ENCODE measurements around the gene GGN. TPM values are rescaled to one million over a fixed set of nuclear protein-coding genes. Genes with fewer than 3 reads are reported as not detected.

The GGN gene
- total RNA-seq, 1 donor from 2014 or later = 1.1 TPM

DNA sequence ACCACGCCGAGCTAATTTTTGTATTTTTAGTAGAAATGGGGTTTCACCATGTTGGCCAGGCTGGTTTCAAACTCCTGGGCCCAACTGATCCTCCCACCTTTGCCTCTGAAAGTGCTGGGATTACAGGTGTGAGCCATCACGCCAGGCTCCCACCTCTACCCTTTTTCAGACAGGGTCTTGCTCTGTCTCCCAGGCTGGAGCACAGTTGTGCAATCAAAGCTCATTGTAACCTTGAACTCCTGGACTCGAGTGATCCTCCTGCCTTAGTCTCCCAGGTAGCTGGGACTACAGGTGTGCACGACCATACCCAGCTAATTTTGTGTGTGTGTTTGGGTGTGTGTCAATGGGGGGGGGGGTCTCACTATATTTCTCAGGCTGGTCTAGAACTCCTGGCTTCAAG is 36.4 kb upstream of the GGN start:
- H3K4me3 Mint-ChIP-seq = no peak overlapping the region
- TF ChIP-seq, protein P1, sequence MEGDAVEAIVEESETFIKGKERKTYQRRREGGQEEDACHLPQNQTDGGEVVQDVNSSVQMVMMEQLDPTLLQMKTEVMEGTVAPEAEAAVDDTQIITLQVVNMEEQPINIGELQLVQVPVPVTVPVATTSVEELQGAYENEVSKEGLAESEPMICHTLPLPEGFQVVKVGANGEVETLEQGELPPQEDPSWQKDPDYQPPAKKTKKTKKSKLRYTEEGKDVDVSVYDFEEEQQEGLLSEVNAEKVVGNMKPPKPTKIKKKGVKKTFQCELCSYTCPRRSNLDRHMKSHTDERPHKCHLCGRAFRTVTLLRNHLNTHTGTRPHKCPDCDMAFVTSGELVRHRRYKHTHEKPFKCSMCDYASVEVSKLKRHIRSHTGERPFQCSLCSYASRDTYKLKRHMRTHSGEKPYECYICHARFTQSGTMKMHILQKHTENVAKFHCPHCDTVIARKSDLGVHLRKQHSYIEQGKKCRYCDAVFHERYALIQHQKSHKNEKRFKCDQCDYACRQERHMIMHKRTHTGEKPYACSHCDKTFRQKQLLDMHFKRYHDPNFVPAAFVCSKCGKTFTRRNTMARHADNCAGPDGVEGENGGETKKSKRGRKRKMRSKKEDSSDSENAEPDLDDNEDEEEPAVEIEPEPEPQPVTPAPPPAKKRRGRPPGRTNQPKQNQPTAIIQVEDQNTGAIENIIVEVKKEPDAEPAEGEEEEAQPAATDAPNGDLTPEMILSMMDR (conservative IDR thresholded peaks at IDR 0.05) = no peak

DNA sequence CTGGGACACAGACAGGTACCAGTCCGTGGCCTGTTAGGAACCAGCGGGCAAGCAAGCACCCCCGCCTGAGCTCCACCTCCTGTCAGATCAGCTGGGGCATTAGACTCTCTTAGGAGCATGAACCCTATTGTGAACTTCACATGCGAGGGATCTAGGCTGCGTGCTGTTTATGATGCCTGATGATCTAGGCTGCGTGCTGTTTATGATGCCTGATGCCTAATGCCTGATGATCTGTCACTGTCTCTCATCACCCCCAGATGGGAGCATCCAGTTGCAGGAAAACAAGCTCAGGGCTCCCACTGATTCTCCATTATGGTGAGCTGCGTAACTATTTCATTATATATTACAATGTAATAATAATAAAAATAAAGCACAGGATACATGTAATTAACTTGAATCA is 34.6 kb upstream of the GGN start:
- Mint-ChIP-seq H3K27me3 (peaks cover 30% of the 10 kb centered on the region), H3K9me3 (no peaks in the 10 kb centered on the region), H3K36me3 (no peaks in the 10 kb centered on the region), H3K4me1 (ENCODE audit: unreplicated experiment) (peaks cover 10% of the 10 kb centered on the region), H3K27ac (no peak overlapping the region), H3K4me3 (no peak overlapping the region)
- TF ChIP-seq, protein P1 (conservative IDR thresholded peaks at IDR 0.05) = no peak
- no peak for DNase-seq (ENCODE audit: extremely low spot score, unreplicated experiment)

More for the DNA sequence above, 36.4 kb upstream of the GGN start:
- no peak for DNase-seq (ENCODE audit: extremely low spot score, unreplicated experiment)
- H3K27me3 Mint-ChIP-seq = peaks cover 19% of the 10 kb centered on the region
- H3K27ac Mint-ChIP-seq = no peak overlapping the region
- no peaks in the 10 kb centered on the region for H3K36me3 Mint-ChIP-seq
- H3K9me3 Mint-ChIP-seq = no peaks in the 10 kb centered on the region
- H3K4me1 Mint-ChIP-seq (ENCODE audit: unreplicated experiment) = peaks cover 4% of the 10 kb centered on the region

DNA sequence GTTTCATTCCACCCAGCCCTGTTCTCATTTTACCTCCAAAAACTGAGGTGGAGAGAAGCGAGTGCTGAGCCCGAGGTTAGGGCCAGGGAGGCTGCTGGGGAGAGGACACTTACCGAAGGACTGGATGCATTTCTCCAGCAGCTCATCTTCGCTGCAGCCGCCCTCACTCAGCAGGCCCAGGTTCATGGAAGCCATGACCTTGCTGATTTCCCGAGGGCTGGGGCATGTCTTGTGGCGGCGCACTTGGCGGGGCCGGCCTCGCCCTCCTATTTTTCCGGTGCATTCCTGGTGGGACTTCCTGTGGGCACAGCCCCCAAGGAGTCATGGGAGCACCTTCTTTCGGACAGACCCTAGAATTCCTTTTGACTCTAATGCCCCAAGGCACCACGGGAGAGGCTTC is 34.0 kb upstream of the GGN start:
- peaks cover 16% of the 10 kb centered on the region for H3K4me1 Mint-ChIP-seq (ENCODE audit: unreplicated experiment)
- H3K4me3 Mint-ChIP-seq = no peak overlapping the region

DNA sequence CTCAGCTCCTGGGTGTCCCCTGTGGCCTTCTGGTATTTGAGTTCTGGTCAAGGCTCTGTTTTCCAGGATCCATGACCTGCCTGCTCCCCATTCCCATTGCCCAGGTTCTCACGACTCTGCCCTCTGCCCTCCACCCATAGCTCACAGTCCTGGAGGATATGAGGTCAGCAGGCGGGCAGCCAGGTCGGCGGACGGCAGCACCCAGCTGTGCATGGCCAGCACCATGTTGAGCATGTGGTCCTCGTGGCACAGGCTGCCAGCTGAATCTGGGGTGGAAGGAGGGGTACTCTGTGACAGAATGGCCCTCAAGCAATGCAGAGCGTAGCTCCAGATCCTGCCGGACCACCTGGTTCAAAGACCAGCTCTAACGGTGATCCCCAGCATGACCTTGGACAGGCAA is 33.1 kb upstream of the GGN start:
- Mint-ChIP-seq H3K27ac (no peak overlapping the region), H3K4me3 (no peak overlapping the region)
- TF ChIP-seq, protein P1 (conservative IDR thresholded peaks at IDR 0.05) = no peak

More for the DNA sequence above, 34.0 kb upstream of the GGN start:
- Mint-ChIP-seq H3K27ac (no peak overlapping the region), H3K27me3 (peaks cover 36% of the 10 kb centered on the region), H3K36me3 (no peaks in the 10 kb centered on the region), H3K9me3 (no peaks in the 10 kb centered on the region)
- no peak for DNase-seq (ENCODE audit: extremely low spot score, unreplicated experiment)
- TF ChIP-seq, protein P1 (conservative IDR thresholded peaks at IDR 0.05) = no peak

DNA sequence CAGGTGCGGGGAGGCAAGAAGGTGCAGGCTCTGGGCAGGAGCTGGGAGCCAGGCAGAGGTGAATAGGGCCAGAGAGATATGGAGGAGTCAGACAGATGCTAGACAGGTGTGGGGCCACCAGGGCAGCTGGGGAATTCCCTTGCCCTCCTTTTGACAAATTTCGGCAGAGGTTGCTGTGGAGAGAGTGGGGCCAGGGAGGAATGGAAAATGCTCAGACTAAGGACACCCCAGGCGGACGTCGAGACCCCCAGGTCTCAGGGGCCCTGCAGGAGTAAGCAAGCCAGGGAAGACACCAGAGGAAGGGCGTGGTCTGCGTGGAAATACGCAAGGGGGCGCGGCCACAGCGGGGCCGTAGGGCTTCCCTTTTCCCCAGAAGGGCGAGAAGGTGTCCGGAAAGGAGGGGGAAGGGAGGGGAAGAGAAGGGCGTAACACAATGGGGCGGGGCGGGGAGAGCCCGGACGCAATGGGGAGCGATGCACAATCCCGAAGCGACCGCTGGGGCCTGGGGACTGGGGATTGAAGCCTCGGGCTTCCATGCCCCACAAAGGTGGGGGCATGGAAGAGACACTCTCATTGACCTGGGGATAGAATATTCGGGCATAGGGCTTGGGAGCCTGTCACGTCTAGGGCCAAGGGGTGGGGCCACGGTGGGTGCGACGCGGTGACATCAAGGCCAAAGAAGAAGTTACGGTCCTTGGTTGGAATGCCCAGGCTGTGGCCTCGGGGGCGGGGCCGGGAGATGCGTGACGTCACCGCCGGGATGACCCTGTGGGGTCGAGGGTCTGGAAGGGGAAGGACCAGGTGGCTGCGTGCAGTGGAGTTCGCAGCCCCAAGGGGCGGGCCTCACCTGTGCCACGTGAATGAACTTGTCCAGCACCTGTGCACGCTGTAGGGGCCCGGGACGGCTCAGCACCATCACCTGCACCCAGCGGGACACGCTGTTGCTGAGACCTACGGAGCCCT is 30.0 kb upstream of the GGN start:
- Mint-ChIP-seq H3K27ac (peak overlapping the region; percentile 81), H3K36me3 (no peaks in the 10 kb centered on the region), H3K4me1 (ENCODE audit: unreplicated experiment) (peaks cover 12% of the 10 kb centered on the region), H3K9me3 (no peaks in the 10 kb centered on the region), H3K27me3 (peaks cover 33% of the 10 kb centered on the region), H3K4me3 (peak overlapping the region; percentile 86)
- TF ChIP-seq, protein P1 (conservative IDR thresholded peaks at IDR 0.05) = peak; percentile 50
- DNase-seq (ENCODE audit: extremely low spot score, unreplicated experiment) = no peak

More for the DNA sequence above, 33.1 kb upstream of the GGN start:
- no peak for DNase-seq (ENCODE audit: extremely low spot score, unreplicated experiment)
- Mint-ChIP-seq H3K9me3 (no peaks in the 10 kb centered on the region), H3K27me3 (peaks cover 35% of the 10 kb centered on the region), H3K36me3 (no peaks in the 10 kb centered on the region), H3K4me1 (ENCODE audit: unreplicated experiment) (peaks cover 12% of the 10 kb centered on the region)
